DMS114 treated with DMSO at 0.1 percent for 48 hours (cell line): ENCODE results near the gene OTOA.
"Not testable (repeated sequence)": the region's sequence is repeated elsewhere in the genome, so short reads cannot be mapped to it uniquely, and the experiment has no call there.

Source experiments
- DNase-seq: peaks from one replicate; lab custom pipeline; 2025; ENCODE audit not compliant: unreplicated experiment; lab: John Stamatoyannopoulos, UW

Gene OTOA

DNA sequence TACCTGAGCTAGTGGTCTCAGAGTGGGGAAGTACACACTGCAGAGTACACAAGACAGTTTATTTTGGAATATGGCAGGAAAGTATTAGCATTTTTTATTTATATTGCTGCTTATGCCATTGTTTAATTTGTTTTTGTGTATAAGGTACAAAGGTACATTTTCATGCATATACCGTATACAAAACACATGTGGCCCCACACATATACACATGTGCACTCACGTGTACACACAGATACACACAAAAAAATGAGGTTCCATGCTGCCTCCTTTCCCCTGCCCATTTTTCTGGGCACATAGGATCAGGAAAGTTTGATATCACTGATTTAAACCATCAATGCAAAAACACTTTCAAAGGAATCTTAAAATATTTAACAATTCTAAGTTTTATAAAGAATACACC, 24.3 kb upstream of the OTOA start:
- DNase-seq: no peak

DNA sequence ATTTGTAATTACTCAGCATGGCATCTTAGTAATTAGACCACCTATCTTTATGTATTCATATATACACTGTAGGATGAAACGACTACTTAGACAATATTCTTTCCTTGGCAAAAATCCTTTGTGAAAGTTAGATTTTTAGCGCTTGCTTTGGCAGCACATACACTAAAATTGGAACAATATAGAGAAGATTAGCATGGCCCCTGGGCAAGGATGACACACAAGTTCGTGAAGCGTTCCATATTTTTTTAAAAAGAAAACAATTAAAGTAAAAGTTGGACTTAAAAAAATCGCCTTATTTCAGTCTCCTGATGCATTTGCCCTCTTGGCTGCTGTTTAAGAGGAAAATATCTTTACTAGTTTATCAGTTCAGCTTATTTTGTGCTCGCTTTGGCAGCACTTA, 21.9 kb upstream of the OTOA start:
- no peak for DNase-seq

DNA sequence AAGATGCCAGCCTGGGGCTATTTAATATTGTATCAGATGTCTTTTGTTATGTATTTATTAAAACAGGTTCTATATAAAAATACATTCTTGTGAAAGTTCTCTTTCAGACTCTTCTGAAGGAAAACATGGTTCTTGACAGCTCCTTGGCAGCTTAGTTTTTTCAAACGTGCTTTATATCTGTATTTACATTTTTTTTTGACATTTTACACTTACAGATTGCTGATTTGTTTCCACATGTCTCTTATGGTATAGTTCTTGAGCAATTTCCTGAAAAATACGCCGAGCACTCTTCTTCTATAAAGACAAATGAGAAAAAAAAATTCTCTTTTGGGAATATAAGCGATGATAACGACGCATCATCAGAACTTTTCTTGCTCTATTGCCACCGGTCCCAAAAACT, 20.9 kb upstream of the OTOA start:
- no peak for DNase-seq

DNA sequence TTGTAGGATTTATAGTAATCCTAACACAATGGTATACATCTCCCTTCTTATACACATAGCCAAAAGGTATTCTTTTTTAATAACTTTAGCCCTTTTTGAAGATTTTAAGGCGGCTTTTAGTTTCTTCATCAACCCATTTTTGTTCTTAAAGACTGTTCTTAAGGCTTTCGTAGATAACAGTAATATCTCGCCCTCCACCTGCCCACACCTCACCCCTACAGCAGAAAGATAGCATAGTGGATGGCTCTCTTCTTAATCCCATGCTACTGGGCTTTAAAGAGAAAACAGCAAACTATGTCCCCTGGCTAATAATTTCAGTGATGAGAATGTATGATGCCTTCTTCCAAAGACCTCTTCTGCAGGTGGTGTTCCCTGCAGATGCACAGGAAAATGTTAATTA, 20.0 kb upstream of the OTOA start:
- no peak for DNase-seq

DNA sequence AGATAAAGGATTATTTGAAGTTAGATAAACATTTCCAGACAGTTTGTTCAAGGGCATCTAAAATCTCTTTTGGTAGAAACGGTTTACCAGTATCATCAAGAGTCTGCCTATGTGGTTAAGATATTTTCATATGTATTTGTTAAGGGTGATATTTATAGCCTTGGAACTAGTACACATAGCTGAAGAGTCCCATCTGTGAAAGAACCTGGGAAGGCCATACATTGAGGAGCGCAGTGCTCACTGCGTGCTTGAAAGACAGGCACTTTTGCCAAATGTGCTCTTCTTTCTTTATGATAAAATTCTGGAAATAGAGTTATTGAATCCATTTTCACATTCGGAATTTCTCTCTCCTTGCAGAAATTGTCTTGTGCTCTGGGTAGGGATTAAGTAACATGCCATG, 19.1 kb upstream of the OTOA start:
- DNase-seq: no peak

DNA sequence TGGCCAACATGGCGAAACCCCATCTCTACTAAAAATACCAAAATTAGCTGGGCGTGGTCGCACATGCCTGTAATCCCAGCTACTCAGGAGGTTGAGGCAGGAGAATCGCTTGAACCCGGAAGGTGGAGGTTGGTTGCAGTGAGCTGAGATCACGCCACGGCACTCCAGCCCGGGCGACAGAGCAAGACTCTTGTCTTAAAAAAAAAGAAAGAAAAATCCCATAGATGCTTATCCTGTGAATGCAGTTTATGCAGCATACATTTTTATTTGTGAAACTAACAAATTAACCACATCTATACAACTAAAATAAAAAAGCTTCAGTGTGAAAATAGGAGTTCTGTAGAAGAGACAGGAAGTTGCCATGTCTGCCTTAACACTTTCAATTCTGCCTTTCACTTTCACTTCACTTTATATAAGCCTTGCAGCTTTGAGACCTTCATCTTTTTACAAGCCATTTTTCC, 18.5 kb upstream of the OTOA start:
- DNase-seq: no peak

DNA sequence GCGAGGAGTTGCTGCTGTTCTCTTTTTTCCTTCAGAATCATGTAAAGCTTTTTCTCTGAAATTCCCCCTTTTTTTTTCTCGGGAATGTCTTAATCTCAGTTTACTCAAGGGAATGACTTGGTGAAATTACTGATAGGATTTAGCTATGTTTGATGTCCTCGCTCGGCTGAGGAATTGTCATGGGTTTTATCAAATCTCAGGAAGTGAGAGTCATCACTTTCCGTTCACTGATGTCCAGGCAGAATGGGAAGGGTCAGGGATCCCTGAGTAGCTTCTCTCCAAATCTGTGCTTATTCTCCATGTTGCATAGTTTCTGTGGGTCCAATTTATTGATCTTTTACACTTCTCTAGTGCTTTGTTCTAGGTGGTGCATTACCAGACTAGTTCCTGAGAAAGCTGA, 17.7 kb upstream of the OTOA start:
- DNase-seq: no peak

DNA sequence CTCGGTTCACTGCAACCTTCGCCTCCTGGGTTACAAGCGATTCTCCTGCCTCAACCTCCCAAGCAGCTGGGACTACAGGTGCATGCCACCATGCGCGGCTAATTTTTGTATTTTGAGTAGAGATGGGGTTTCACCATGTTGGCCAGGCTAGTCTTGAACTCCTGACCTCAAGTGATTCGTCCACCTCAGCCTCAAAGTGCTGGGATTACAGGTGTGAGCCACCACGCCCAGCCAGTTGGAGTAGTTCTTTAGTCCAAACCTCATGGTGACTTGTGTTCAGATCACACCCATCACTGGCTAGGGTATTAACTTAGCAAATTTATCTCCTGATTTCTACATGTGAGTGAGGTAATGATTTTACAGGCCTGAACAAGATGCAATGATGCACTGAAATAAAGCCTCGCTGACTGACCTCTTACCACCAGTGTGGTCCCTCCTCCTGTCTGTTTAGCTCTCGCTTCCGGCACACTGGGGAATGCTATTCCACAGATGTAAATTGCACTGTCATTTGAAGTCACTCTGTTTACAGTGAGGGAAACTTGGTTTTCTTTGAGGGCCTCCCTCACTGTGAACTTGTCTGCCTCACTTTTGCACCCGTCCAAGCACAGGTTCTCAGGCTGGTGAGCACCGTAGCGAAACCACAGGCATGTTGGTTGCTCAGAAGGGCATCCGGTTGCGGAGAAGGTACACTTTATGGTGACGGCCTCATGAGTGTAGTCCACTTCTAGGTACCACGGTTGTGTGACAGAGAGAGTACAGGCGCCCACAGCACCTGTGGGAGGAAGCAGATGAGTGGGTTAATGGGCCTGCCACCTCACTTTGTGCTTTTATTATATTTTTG, 16.8 kb upstream of the OTOA start:
- DNase-seq: no peak

DNA sequence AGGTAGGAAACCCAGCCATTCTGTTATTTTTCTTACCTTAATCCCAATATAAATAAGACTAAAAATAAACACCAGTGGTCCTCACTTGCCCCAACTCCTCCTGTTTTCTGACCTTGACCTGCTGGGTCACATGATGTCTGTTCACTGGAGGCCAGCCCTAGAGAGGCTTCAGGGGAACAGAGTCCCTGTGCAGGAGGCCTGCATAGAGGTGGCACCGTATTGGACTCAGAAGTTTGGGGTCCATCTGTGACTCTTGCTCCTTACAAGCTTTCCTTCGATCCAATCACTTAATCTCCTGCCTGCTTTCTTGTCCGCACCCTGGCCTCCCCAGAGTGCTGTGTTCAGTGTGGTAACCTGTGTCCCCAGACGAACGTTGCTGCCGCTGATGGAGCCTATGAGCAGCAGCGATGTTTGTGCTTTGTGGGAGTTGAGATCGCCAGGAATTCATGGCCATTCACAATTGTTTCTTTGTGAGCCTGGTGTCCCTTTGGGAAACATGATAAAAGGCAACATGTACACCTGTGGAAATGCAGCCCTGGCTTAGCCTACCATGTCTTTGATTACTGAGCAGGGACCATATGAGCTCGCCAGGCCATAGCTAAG, 16.1 kb upstream of the OTOA start:
- no peak for DNase-seq

DNA sequence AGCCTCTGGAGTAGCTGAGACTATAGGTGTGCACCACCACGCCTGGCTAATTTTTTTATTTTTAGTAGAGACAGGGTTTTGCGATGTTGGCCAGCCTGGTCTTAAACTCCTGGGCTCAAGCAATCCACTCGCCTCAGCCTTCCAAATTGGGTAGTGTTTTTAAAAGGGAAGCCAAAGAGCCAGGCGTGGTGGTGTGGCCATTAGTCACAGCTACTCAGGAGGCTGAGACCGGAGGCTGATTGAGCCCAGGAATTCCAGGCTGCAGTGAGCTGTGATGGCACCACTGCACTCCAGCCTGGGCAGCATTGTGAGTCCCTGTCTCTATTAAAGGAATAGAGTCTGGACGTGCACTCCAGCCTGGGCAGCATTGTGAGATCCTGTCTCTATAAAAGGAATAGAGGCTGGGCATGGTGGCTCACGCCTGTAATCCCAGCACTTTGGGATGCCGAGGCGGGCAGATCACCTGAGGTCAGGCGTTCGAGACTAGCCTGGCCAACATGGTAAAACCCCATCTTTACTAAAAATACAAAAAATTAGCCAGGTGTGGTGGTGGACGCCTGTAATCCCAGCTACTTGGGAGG, 13.9 kb upstream of the OTOA start:
- not testable (repeated sequence) for DNase-seq

DNA sequence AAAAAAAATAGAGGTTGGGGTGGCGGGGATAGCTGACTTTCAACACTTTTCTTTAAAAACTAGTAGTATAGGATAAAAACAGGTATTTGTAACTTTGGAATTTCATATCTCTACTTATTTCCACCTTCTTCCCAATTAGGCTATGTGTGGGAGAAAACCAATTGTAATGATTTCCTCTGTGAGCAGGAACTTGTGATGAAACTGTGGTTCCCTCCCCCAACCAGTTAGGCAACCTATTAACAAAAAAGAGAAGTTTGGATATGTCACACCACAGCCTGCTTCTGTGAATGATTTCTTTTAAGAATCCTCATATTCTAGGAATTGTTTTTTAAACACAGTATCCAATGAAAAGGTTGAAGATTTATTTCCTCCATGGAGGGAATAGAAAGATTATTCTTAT, 13.2 kb upstream of the OTOA start:
- no peak for DNase-seq

DNA sequence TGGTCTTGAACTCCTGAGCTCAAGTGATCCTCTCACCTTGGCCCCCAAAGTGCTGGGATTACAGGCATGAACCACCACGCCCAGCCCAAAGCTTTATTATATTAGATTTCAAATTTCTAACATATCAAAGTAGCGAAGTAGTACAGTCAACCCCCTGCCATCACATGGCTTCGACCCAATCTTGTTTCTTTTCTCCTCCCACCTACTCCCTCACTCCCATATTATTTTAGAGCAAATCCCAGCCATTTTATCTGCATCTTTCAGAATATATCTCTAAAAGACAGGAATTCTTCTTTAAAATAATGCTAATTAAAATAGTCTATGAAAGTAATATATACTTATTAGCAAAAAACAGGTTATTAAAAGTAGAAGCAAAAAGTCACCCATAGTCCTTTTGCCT, 12.3 kb upstream of the OTOA start:
- no peak for DNase-seq

DNA sequence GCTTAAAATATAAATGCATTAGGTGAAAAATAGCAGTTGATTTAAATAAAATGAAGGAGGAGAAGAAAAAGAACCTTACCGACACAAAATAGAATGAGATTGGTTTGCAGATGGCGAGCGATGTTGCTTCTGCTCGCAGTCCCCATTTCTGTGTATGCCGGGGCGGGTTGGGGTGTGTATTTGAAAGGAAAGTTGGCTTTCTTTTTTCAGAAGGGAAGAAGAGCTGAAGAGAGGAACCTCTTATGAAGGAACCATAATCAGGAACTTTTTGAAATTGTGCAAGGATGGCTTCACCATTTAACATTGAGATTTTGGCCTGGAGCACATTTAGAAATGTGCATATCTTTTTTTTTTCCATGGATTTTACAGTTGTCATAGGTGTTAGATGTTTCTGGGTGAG, 11.3 kb upstream of the OTOA start, which contains the start of gene IGSF6:
IGSF6 (minus strand) TSS at position 156 of the 400 bp plus-strand sequence; CDS start at position 146, 10 bp downstream.
- no peak for DNase-seq

DNA sequence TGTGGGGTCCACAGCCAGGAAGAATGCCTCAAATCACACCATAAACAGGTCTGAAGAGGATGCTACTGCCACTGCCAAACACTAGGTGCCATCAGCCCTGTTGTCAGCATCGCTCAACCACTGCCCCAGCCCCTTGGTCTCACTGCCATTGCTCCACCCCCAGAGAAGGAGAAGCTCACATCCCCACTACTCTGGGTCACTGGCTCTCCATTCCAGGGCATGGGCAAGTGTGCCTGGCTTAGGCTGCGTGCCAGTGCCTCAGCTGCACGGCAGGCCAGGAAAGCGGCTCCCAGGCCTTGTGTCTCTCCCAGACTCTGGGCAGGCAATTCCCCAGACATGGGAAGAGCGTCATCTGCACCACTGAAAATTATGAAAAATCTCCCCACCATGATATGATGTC, 10.2 kb upstream of the OTOA start:
- DNase-seq: no peak

DNA sequence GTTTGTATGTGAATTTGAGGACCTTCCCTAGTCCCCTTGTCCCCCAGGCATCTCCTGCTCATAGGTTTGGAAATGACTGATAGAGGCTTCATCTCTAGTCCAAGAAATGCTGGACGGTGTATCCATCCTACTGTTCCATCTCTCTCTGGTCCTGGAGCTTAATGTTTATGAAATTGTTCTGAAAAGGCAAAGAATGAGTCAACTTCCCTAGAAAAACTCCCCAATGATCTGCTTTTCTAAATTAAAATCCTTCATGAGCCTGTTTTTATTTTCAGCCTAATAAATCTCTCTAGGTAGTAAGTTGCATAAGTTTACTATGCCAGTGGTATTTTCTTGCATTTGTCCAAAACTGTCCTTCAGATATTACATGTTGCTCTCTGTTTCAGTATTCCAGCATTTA, 9.3 kb upstream of the OTOA start:
- DNase-seq: no peak

DNA sequence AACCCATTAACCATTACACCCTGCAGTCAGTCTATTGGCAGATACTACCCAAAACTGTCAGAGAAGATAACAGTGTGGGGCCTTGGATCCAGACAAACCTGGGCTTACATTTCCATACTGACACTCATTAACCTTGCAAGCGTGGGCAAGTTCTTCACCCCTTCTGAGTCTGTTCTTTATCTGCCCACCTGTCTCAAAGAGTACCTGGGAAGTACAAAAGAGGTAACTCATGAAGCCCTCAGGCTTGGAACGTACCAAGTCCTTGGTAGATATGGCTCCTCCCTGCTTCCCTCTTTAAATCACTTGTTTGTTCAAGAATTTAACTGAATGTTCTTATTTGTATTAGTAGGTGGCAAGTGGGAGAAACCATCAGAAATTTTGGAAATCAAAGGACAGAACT, 8.9 kb upstream of the OTOA start:
- no peak for DNase-seq

DNA sequence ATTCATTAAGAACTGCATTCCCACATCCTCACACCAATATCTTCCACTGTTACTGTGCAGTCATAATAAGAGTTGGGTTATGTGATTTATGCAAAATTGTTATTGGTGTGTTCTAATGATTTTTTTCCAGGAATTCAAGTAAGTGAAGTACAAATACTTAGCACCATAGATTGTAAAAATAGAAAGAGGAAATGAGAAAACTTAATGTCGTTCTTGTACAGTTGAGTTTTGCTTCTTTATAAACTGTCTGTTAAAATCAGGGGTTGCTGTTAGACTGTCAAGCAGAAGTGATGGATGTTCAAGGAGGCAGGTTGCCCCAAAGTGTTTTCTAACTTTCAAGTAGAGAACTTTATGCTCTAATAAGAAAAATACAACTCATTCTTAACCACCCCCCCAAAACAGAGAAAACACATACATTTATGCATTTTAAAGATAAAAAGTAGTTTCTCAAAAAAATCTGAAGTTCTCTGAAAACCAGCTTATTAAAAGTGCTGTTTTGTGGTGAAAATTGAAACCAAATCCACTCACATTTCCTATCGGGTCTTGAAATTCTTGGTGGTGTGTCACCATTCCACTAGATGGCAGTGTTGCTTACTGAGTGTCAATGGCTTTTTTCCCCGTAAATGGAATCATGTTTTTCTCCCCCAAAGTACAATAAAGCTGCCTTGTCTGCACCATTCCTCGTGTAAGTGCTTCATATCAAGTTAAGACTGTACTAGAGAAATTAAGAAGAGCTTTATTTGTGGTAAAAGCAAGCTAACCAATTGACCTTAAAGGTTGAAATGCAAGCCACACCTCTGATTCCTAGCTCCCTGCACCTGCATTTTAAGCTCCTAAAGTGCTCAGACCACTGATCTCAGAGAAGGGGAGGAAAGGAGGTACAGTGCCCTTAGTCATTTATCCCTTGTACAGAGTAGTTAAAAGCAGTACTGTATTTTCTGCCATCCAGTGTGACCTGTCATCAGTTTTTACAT, 6.7 kb upstream of the OTOA start:
- peak; percentile 27 for DNase-seq

DNA sequence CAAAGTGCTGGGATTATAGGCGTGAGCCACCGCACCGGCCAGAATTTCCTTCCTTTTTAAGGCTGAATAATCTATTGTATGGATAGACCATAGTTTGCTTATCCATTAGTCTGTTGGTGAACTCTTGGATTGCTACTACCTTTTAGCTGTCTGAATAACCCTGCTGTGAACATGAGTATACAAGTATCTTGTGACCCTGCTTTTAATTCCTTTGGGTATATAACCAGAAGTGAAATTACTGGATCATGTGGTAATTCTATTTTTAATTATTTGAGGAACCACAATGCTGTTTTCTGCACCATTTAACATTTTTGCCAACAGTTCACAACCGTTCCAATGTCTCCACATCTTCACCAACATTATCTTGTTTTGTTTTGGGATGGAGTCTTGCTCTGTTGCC, 4.6 kb upstream of the OTOA start:
- no peak for DNase-seq

DNA sequence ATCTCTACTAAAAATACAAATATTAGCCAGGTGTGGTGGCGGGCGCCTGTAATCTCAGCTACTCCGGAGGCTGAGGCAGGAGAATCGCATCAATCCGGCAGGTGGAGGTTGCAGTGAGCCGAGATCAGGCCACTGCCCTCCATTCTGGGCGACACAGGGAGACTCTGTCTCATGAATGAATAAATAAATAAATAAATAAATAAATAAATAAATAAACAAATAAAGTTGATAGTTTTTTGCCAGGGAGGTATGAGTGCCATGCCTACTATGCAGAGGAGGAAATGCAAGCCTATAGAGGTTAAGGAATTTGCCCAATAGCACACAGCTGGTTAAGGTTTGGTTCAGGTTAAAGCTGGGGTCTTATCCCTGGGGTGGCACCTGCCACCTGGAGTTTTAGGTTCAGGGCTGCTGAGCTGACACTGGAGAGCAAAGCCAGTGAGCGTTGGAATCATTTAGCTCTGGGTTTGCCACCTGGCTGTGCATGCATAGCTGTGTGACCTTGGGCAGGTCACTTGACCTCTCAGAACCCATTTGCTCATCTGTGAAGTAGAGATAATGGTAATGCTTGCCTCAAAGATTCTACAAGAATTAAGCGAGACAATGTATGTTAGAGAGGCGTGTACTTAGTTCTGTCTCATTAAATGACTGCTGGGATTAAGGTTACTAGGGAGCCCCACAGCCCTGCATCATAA, 1.2 kb downstream of the OTOA start:
- no peak for DNase-seq

DNA sequence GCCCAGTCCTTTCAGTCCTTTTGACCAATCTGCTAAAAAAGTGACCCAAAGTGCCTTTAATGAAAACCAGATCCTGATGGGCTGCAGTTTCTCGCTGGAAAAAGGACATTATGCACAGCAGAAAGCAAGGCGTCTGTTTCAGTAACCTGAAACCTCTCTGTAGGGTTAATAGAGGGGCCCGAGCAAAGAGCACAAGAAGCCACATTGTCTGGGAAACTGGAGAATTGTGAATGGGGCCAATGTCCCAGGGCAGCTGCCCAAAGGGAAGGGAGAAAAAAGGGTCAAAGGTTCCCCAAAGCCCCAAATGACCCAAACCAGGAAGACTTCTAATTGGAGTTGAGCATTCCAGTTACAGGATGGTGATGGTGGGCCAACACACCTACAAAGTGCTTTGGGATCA, 3.0 kb downstream of the OTOA start:
- no peak for DNase-seq

DNA sequence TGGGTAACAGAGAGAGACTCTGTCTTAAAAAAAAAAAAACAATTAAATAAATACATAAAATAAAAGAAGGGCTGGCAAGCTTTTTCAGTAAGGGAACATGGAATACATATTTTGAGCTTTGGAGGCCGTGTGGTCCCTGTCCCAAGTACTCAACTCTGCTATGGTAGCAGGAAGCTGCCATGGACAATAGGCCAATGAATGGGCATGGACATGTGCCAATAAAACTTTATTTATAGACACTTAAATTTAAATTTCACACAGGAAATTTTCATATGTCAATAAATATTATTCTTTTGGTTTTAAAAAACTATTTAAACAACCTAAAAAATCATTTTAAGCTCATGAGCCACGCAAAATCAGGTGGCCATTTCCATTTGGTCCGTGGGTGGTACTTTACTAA, 3.8 kb downstream of the OTOA start:
- DNase-seq: no peak
